Nephron progenitor cell (in vitro differentiated cells): ENCODE results near the gene PLCL2.

ENCODE experiments used
- DNase-seq: peaks from one replicate; pipeline ENCODE4 v3.0.0; 2021
- H3K27ac Mint-ChIP-seq: 2 replicates; pipeline ENCODE4 v1.8.0; 2021; ENCODE audit warnings: mild to moderate bottlenecking, moderate library complexity, mixed read lengths
- H3K27me3 Mint-ChIP-seq: 2 replicates; pipeline ENCODE4 v1.8.0; 2021; ENCODE audit warnings: mild to moderate bottlenecking, low read depth, mixed read lengths; ENCODE audit not compliant: poor library complexity
- H3K36me3 Mint-ChIP-seq: 2 replicates; pipeline ENCODE4 v1.8.0; 2021; ENCODE audit warnings: low read depth, mixed read lengths
- H3K4me1 Mint-ChIP-seq: 2 replicates; pipeline ENCODE4 v1.8.0; 2021; ENCODE audit warnings: mixed read lengths
- H3K4me3 Mint-ChIP-seq: 2 replicates; pipeline ENCODE4 v1.8.0; 2021; ENCODE audit warnings: mild to moderate bottlenecking, moderate library complexity, mixed read lengths
- H3K9me3 Mint-ChIP-seq: 2 replicates; pipeline ENCODE4 v1.8.0; 2021; ENCODE audit warnings: mild to moderate bottlenecking, moderate library complexity, mixed read lengths
- TF ChIP-seq, protein P1 (sequence below): fragments of 200-600 bp; sonication (generic); IDR thresholded peaks from 2 replicates; pipeline ENCODE4 v1.5.0; 2021; ENCODE audit warnings: antibody characterized with exemption

The PLCL2 gene

DNA sequence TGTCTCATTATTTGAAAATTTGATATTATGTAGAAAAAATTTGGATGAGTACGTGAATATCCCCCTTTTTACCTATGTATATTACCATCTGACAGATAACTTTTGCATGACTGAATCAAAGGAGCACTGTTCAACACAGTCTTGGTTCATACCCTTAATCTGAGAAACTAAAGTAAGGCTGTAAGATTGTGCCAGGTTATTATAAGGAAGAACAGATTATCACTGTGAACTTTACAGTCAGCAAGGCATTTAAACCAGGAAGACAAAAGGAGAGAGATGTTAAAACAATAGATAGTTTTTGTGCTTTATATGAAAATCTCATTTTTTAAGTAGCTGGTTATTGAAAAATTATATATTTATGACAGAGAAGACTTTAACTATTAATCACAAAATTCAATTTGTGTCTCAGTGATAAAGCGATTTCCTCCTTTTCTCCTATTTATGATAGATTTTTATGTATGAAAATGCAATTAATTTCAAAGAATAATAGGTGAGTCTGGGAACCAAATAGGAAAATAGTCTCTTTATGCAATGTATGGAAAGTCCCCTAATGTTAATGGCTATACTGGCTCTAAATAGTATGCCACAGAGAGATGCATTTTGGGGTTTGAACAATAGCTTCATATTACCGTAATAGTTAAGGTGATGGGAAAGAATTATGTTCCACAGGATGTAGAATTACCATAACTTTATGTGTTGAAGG lies 33.4 kb downstream of the PLCL2 start:
- Mint-ChIP-seq H3K4me3 (no peak overlapping the region), H3K9me3 (no peaks in the 10 kb centered on the region), H3K4me1 (peaks cover 24% of the 10 kb centered on the region), H3K36me3 (no peaks in the 10 kb centered on the region), H3K27ac (no peak overlapping the region), H3K27me3 (peaks cover 3% of the 10 kb centered on the region)
- DNase-seq = no peak
- TF ChIP-seq, protein P1, sequence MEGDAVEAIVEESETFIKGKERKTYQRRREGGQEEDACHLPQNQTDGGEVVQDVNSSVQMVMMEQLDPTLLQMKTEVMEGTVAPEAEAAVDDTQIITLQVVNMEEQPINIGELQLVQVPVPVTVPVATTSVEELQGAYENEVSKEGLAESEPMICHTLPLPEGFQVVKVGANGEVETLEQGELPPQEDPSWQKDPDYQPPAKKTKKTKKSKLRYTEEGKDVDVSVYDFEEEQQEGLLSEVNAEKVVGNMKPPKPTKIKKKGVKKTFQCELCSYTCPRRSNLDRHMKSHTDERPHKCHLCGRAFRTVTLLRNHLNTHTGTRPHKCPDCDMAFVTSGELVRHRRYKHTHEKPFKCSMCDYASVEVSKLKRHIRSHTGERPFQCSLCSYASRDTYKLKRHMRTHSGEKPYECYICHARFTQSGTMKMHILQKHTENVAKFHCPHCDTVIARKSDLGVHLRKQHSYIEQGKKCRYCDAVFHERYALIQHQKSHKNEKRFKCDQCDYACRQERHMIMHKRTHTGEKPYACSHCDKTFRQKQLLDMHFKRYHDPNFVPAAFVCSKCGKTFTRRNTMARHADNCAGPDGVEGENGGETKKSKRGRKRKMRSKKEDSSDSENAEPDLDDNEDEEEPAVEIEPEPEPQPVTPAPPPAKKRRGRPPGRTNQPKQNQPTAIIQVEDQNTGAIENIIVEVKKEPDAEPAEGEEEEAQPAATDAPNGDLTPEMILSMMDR = no peak

DNA sequence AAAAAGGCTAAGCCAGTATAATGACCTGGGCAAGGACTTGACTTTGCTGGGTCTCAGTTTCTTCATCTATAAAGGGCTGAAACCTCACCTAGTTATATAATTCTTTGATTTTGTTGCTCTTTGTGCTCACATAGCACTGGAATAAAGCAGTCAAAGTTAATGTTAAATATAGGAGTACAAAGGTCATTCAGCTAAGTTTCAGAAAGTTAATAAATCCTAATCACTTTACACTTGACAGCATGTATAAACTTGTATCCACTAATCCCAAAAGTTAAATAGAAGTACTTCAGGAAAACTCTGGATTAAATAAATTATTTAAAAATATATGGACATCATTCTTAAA lies 33.9 kb downstream of the PLCL2 start:
- H3K4me1 Mint-ChIP-seq = peaks cover 24% of the 10 kb centered on the region
- no peak overlapping the region for H3K4me3 Mint-ChIP-seq
- DNase-seq = no peak
- TF ChIP-seq, protein P1 = no peak
- no peaks in the 10 kb centered on the region for H3K36me3 Mint-ChIP-seq
- no peak overlapping the region for H3K27ac Mint-ChIP-seq
- peaks cover 5% of the 10 kb centered on the region for H3K27me3 Mint-ChIP-seq
- H3K9me3 Mint-ChIP-seq = no peaks in the 10 kb centered on the region

DNA sequence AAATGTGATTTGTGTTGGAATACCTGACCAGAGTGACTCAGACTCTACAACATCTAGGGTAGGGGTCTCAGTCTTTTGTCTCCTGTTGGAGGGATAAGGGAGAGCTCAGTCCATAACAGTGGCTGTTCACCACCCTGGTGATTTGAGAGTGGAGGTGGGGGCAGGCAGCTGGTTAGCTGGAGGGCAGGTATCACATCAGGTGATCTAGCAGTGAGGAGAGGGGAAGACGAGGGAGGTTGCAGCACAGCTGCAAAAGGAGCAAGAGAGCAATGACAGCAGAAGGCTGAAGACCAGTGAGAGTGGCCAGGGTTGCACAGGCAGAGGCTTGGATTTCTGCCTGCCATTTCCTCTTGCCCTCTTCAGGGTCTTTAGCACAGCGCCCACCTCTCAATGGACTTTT lies 38.4 kb downstream of the PLCL2 start:
- TF ChIP-seq, protein P1 = no peak
- H3K36me3 Mint-ChIP-seq = no peaks in the 10 kb centered on the region
- no peaks in the 10 kb centered on the region for H3K4me1 Mint-ChIP-seq
- no peak overlapping the region for H3K4me3 Mint-ChIP-seq
- peaks cover 5% of the 10 kb centered on the region for H3K27me3 Mint-ChIP-seq
- no peak for DNase-seq
- H3K9me3 Mint-ChIP-seq = peaks cover 11% of the 10 kb centered on the region
- H3K27ac Mint-ChIP-seq = no peak overlapping the region

DNA sequence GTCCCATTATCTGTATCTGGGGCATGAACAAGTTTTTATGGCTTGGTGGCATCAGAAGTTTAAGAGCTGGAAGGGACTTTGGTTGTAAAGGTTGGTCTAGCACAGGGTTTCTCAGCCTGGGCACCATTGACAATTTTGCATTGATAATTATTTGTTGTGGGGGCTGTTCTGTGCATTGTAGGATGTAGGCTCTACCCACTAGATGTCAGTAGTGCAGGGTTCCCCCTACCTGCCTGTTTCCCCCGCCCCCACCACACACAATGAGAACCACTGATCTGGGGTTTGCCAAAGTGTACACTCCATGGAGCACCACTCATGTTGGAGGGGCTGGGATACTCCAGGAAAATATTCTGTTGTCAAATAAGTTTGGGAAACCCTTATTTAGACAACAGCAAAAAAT lies 42.7 kb downstream of the PLCL2 start:
- peaks cover 11% of the 10 kb centered on the region for H3K9me3 Mint-ChIP-seq
- TF ChIP-seq, protein P1 = no peak
- H3K27me3 Mint-ChIP-seq = peaks cover 5% of the 10 kb centered on the region
- no peak overlapping the region for H3K4me3 Mint-ChIP-seq
- no peaks in the 10 kb centered on the region for H3K4me1 Mint-ChIP-seq
- no peak overlapping the region for H3K27ac Mint-ChIP-seq
- no peaks in the 10 kb centered on the region for H3K36me3 Mint-ChIP-seq
- no peak for DNase-seq

DNA sequence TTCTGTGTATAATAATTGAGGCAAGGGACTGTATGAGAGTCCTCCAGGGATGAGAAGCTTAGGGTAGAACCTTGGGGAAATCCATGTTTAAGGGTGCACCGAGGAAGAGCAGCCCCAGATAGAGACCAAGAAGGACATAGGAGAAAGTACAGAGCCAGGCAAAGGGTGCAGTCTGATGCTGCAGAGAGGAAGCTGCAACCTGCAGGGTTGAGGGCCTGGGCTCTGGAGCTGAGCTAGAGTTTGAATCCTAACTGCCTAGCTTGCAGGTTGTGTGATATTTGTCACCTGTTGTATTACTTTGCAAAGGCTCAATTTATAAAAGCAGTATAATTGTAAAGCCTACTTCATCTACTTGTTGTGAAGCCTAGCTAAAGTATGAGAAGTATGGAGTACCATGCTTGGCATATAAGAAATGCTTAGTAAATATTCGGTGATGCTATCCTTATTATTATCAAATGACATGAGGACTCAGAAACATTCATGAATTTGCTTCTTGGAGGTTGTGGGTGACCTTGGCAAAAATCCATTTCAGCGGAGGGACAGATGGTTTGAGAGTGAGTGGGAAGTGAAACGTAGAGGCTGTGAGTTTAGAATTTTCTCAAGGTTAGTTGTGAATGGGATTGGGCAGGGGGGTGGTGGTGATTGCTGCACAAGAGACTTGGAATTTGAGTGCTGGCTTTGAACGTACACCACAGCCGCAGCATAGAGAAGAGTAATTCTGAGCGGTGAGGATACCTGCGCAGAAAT lies 43.8 kb downstream of the PLCL2 start:
- Mint-ChIP-seq H3K4me3 (no peak overlapping the region), H3K27ac (no peak overlapping the region), H3K9me3 (peaks cover 11% of the 10 kb centered on the region), H3K36me3 (no peaks in the 10 kb centered on the region), H3K4me1 (no peaks in the 10 kb centered on the region), H3K27me3 (no peaks in the 10 kb centered on the region)
- TF ChIP-seq, protein P1 = no peak
- no peak for DNase-seq

DNA sequence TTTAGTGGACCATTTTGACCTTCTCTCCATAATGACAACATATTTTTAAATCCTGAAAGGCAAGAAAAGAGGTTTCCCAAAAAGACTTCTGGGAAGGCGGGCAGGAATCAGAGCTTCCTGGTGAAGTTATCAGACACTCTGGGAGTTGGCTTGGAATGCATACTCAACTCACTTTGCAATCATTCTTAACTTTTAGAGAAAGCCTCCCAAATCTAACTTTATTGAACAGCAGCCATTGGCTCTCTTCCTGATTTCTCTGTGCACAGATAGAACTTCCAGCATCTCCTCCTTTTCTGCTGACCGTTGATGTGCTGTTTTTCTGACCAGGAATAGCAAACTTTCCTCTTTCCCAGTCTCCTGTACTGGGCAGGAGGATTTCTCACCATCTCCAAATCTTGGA lies 44.6 kb downstream of the PLCL2 start:
- H3K4me3 Mint-ChIP-seq = no peak overlapping the region
- H3K27me3 Mint-ChIP-seq = no peaks in the 10 kb centered on the region
- H3K9me3 Mint-ChIP-seq = peaks cover 10% of the 10 kb centered on the region

More for the DNA sequence above, 44.6 kb downstream of the PLCL2 start:
- no peak overlapping the region for H3K27ac Mint-ChIP-seq
- no peak for DNase-seq
- no peaks in the 10 kb centered on the region for H3K36me3 Mint-ChIP-seq
- no peaks in the 10 kb centered on the region for H3K4me1 Mint-ChIP-seq
- TF ChIP-seq, protein P1 = no peak
